K562 (cell line): ENCODE data around the gene C1orf56. TPM values are rescaled to one million over a fixed set of nuclear protein-coding genes. Genes with fewer than 3 reads are reported as not detected.

Source experiments
- ATF1 ChIP-seq, 2 experiments: fragments of 450-650 bp in 1 of 2; IDR thresholded peaks; 2 replicates each; pipeline ENCODE4 v1.6.1; 2016; ENCODE audit warnings: missing compliant biosample characterization in 1 of 2, missing genetic modification characterization in 1 of 2
- ATF4 ChIP-seq: fragments of 450-650 bp; formaldehyde crosslinking; IDR thresholded peaks from 2 replicates; pipeline ENCODE4 v1.4.0; 2022; ENCODE audit warnings: mild to moderate bottlenecking, moderate library complexity
- BCL6 ChIP-seq: fragments of 250-450 bp; sonication (Bioruptor Pico); IDR thresholded peaks from 2 replicates; pipeline ENCODE4 v1.4.0; 2020
- CREB3L1 ChIP-seq: fragments of 450-650 bp; IDR thresholded peaks from 2 replicates; pipeline ENCODE4 v1.6.1; 2014; ENCODE audit warnings: low read depth, mild to moderate bottlenecking, moderate library complexity, borderline replicate concordance
- DDX20 ChIP-seq: fragments of 450-650 bp; IDR thresholded peaks from 2 replicates; pipeline ENCODE4 v1.6.1; 2016; ENCODE audit warnings: missing genetic modification characterization, low read depth, mild to moderate bottlenecking, missing compliant biosample characterization, moderate library complexity
- DNMT1 ChIP-seq: fragments of 450-650 bp; IDR thresholded peaks from 2 replicates; pipeline ENCODE4 v1.6.1; 2016; ENCODE audit warnings: antibody characterized with exemption, mild to moderate bottlenecking
- ETV5 ChIP-seq: sonication (generic); formaldehyde crosslinking; IDR thresholded peaks from 2 replicates; pipeline ENCODE4 v1.4.0; 2020; ENCODE audit warnings: low read depth, mild to moderate bottlenecking, missing genetic modification reagents
- EWSR1 ChIP-seq: fragments of 450-650 bp; IDR thresholded peaks from 2 replicates; pipeline ENCODE4 v1.6.1; 2018; ENCODE audit warnings: borderline replicate concordance, mild to moderate bottlenecking, low read depth, moderate library complexity; ENCODE audit not compliant: partially characterized antibody
- FOXJ2 ChIP-seq: fragments of 200-800 bp; sonication (Bioruptor generic); IDR thresholded peaks from 2 replicates; pipeline ENCODE4 v1.6.1; 2016; ENCODE audit warnings: missing genetic modification characterization, missing compliant biosample characterization
- HDGF ChIP-seq: fragments of 450-650 bp; IDR thresholded peaks from 2 replicates; pipeline ENCODE4 v1.6.1; 2016
- MAFK ChIP-seq: IDR thresholded peaks from 2 replicates; pipeline ENCODE4 v1.6.1; 2011; ENCODE audit warnings: low read length, improper control_type of control experiment
- MTA1 ChIP-seq: fragments of 450-650 bp; IDR thresholded peaks from 2 replicates; pipeline ENCODE4 v1.6.1; 2017; ENCODE audit warnings: borderline replicate concordance
- NCOA6 ChIP-seq: fragments of 450-650 bp; IDR thresholded peaks from 2 replicates; pipeline ENCODE4 v1.6.1; 2017; ENCODE audit warnings: mild to moderate bottlenecking
- NR3C1 ChIP-seq: sonication (generic); formaldehyde crosslinking; IDR thresholded peaks from 2 replicates; pipeline ENCODE4 v1.8.1; 2022; ENCODE audit warnings: missing genetic modification reagents
- SRF ChIP-seq, 2 experiments: fragments of 250-450, 450-650 bp in 1 of 2; sonication (Bioruptor Pico) in 1 of 2; sonication (generic) in 1 of 2; formaldehyde crosslinking; IDR thresholded peaks; 2 replicates each; pipeline versions ENCODE4 v1.5.0 to v1.5.1; 2020 to 2022; ENCODE audit warnings: mild to moderate bottlenecking in 1 of 2, missing genetic modification reagents in 1 of 2
- XRCC3 ChIP-seq: fragments of 450-650 bp; IDR thresholded peaks from 2 replicates; pipeline ENCODE4 v1.6.1; 2017; ENCODE audit warnings: mild to moderate bottlenecking, moderate library complexity
- ZFP36 ChIP-seq: fragments of 150-350 bp; IDR thresholded peaks from 2 replicates; pipeline ENCODE4 v1.6.1; 2018; ENCODE audit warnings: low read length, low read depth; ENCODE audit not compliant: partially characterized antibody
- ZNF398 ChIP-seq: fragments of 250-450 bp; sonication (Bioruptor Pico); IDR thresholded peaks from 2 replicates; pipeline ENCODE4 v1.8.0; 2021; ENCODE audit warnings: moderate library complexity, mild to moderate bottlenecking, inconsistent platforms
- ZNF518B ChIP-seq: fragments of 250-450 bp; sonication (Bioruptor Pico); IDR thresholded peaks from 2 replicates; pipeline ENCODE4 v1.5.0; 2021; ENCODE audit warnings: mild to moderate bottlenecking, moderate library complexity
- ZNF561 ChIP-seq: fragments of 450-650 bp; formaldehyde crosslinking; conservative IDR thresholded peaks from 2 replicates; pipeline ENCODE4 v1.4.0; 2020; ENCODE audit warnings: mild to moderate bottlenecking, moderate library complexity
- ZNF785 ChIP-seq: fragments of 250-450 bp; sonication (Bioruptor Pico); IDR thresholded peaks from 2 replicates; pipeline ENCODE4 v1.4.0; 2020; ENCODE audit warnings: mild to moderate bottlenecking
- polyA plus RNA-seq, 8 experiments: library from polyadenylated mRNA; depleted of rRNA in 4 of 8; stranded (reverse) in 5 of 8; unstranded in 3 of 8; fragments of >200 nt; fragmentation: Nextera tagmentation in 2 of 8; fragmentation: Illumina TruSeq in 1 of 8; extraction: Ambion mirVana in 2 of 8; extraction: Trizol in 1 of 8; gene quantifications; 2 replicates each; pipeline versions ENCODE4 v1.2.1 to v1.2.3, GENCODE V29; 2011 to 2014; ENCODE audit warnings: inconsistent platforms in 1 of 8, missing spikeins in 1 of 8
- total RNA-seq, 7 experiments: library from RNA; depleted of rRNA in 6 of 7; stranded (reverse); fragments of >200 nt in 6 of 7; fragmentation: Illumina TruSeq in 2 of 7; extraction: Trizol in 2 of 7; gene quantifications; 2 replicates each; pipeline versions ENCODE4 v1.2.1 to v1.2.3, GENCODE V29; 2011 to 2021; ENCODE audit warnings: low replicate concordance in 1 of 7

The C1orf56 gene
- total and polyA plus RNA-seq, 9 of the 15 experiments (the other 6 are each of a cell fraction or from before 2014, with no cell fraction given) = 0.18 to 15.7 (median 1.1) TPM

- TF ChIP-seq NCOA6 (peak; percentile 68; the same call in 1 of the 2 replicates), ZNF785 (CRISPR knock-in tag) (no peak), ATF1 (CRISPR knock-in tag; IDR thresholded peaks at IDR 0.05) (no peak), ATF1 (tag; IDR thresholded peaks at IDR 0.05) (peak; percentile 94), SRF (CRISPR knock-in tag; IDR thresholded peaks at IDR 0.05) (peak in 1 of 2 experiments; percentile 21; a peak in 1 of 4 replicates), ZNF561 (CRISPR knock-in tag) (no peak), HDGF (peak; percentile 86), MTA1 (no peak), BCL6 (no peak), NR3C1 (no peak), ZFP36 (no peak), MAFK (no peak), ETV5 (no peak; the same call in 1 of the 2 replicates), DDX20 (tag) (no peak), CREB3L1 (peak; percentile 64; the same call in 1 of the 2 replicates), DNMT1 (no peak), ATF4 (no peak), FOXJ2 (tag) (peak; percentile 99), XRCC3 (no peak), ZNF518B (CRISPR knock-in tag) (no peak), ZNF398 (CRISPR knock-in tag) (no peak), EWSR1 (no peak)
Observed at GRCh38 chr1:151008244-151009205, 39.0 kb upstream of the C1orf56 start, which contains the start of gene PRUNE1 (continued).
